Measurements from ENCODE around the gene TCF21. TPM values are rescaled to one million over a fixed set of nuclear protein-coding genes. Genes with fewer than 3 reads are reported as not detected.

Gene TCF21
- polyA plus RNA-seq, 1 of the 3 experiments (the other 2 are of a cell fraction) = not detected

DNA sequence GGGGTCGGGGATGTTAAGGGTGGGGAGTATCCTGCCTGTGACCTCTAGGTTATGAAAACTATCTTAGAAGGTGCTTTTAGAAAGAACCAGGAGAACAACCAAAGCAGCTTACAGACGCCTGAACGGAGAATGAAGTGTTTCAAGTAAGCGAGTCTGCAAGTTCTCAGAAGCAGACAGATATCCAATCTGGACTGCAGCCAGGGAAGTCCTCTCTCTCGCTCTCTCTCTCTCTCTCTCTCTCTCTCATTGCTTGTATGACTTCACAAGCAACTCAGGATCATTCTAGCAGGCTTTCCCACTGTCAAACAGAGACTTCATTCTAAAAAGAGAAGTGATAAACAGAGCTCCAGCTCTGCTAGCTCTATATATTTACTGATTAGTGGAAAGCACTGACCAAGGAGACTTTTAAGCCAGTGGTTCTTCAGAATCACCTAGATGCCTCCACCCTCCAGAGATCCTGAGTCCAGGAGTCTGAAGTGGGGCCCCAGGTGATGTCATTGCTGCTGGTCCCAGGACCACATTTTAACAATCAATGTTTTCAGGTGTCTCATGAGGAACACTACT lies 6.0 kb downstream of the TCF21 start:
- Histone ChIP-seq H3K36me3 (replicated peaks in 1 of 2; ENCODE audit: control insufficient read depth in 1 of 2, insufficient read depth in 2 of 2, low read length in 1 of 2) (no peaks in the 10 kb centered on the region), H2AFZ (ENCODE audit: low read depth) (no peak overlapping the region), H3K27me3 (ENCODE audit: insufficient read depth) (peaks cover 77% of the 10 kb centered on the region), H3K27ac (ENCODE audit: low read depth in 2 of 2, low read length in 1 of 2) (no peak overlapping the region), H3K9me2 (no peaks in the 10 kb centered on the region), H4K20me1 (ENCODE audit: insufficient read depth) (no peaks in the 10 kb centered on the region), H3K4me3 (ENCODE audit: low read depth in 2 of 2, low read length in 1 of 2) (no peak overlapping the region), H3K4me2 (no peak overlapping the region), H3K9me3 (no peaks in the 10 kb centered on the region), H3K9ac (no peak overlapping the region), H3F3A (replicated peaks; ENCODE audit: insufficient read depth) (no peaks in the 10 kb centered on the region), H3K79me2 (ENCODE audit: insufficient read depth) (no peaks in the 10 kb centered on the region), H3K4me1 (ENCODE audit: control insufficient read depth in 1 of 2, insufficient read depth in 2 of 2, low read depth in 1 of 2, low read length in 1 of 2) (peaks cover 0 to 8% of the 10 kb centered on the region in 2 experiments; a peak in 1 of 4 replicates)
- ChIA-PET CTCF (interaction anchor here (0.6 to 9.4 kb wide), 7 partner anchors 22 to 988 kb away, joined by 3 to 51 read pairs (median 6); no protein-coding TSS in a partner anchor), POLR2A (no interaction called here)
- no peak for TF ChIP-seq EP300 (IDR thresholded peaks at IDR 0.05; ENCODE audit: borderline replicate concordance in 1 of 2, low read depth in 1 of 2, low read length in 1 of 2)
- TF ChIP-seq TCF12 (IDR thresholded peaks at IDR 0.05) = no peak
- TF ChIP-seq RXRA (IDR thresholded peaks at IDR 0.05; ENCODE audit: borderline replicate concordance, low read depth) = no peak
- TF ChIP-seq MEF2A (IDR thresholded peaks at IDR 0.05; ENCODE audit: borderline replicate concordance, low read depth) = no peak
- no peak for TF ChIP-seq FOXM1 (IDR thresholded peaks at IDR 0.05; ENCODE audit: low read depth)
- DNase-seq = no peak
- 11% methylated on average over 4 of the region's 5 CpGs for WGBS (ENCODE audit: low lambda C conversion rate)

- TF ChIP-seq REST (IDR thresholded peaks at IDR 0.05; ENCODE audit: low read depth, low read length) (no peak), RAD21 (IDR thresholded peaks at IDR 0.05; ENCODE audit: low read length) (no peak), FOSL2 (IDR thresholded peaks at IDR 0.05; ENCODE audit: borderline replicate concordance, low read depth) (no peak), POLR2AphosphoS5 (IDR thresholded peaks at IDR 0.05; ENCODE audit: low read depth, low read length) (no peak), YY1 (IDR thresholded peaks at IDR 0.05; ENCODE audit: low read depth) (no peak)
- Histone ChIP-seq H3K9ac (no peak overlapping the region), H2AFZ (ENCODE audit: low read depth) (no peak overlapping the region), H3K27me3 (ENCODE audit: insufficient read depth) (peaks cover 68% of the 10 kb centered on the region), H3K9me3 (no peaks in the 10 kb centered on the region), H4K20me1 (ENCODE audit: insufficient read depth) (no peaks in the 10 kb centered on the region), H3K4me3 (ENCODE audit: low read depth in 2 of 2, low read length in 1 of 2) (no peak overlapping the region), H3K36me3 (replicated peaks in 1 of 2; ENCODE audit: control insufficient read depth in 1 of 2, insufficient read depth in 2 of 2, low read length in 1 of 2) (no peaks in the 10 kb centered on the region), H3K9me2 (no peaks in the 10 kb centered on the region), H3K79me2 (ENCODE audit: insufficient read depth) (no peaks in the 10 kb centered on the region), H3K4me1 (ENCODE audit: control insufficient read depth in 1 of 2, insufficient read depth in 2 of 2, low read depth in 1 of 2, low read length in 1 of 2) (peaks cover 0 to 8% of the 10 kb centered on the region in 2 experiments; a peak in 1 of 4 replicates), H3F3A (replicated peaks; ENCODE audit: insufficient read depth) (no peaks in the 10 kb centered on the region), H3K4me2 (0 out of 2 replicates have a peak overlapping the region, but pooled peaks have one; percentile 7), H3K27ac (ENCODE audit: low read depth in 2 of 2, low read length in 1 of 2) (no peak overlapping the region)
- POLR2A ChIA-PET = no interaction called here
- DNase-seq = no peak
- 18% methylated on average over 37 of the region's 45 CpGs for WGBS (ENCODE audit: low lambda C conversion rate)
- CTCF ChIA-PET = interaction anchor here (0.6 to 9.4 kb wide), 5 partner anchors 21 to 201 kb away, joined by 3 to 51 read pairs (median 6); no protein-coding TSS in a partner anchor
Measured at GRCh38 chr6:133895573-133896343, 6.8 kb downstream of the TCF21 start.

Measured in SK-N-SH (cell line).